Stimulated activated CD4-positive, alpha-beta T cell treated with anti-CD3 and anti-CD28 coated beads, Interleukin-15, amount 100 ng/mL, for 48 hours (primary cell): Measurements from ENCODE around the gene SIAH2.
"Not testable (repeated sequence)": the region's sequence is repeated elsewhere in the genome, so short reads cannot be mapped to it uniquely, and the experiment has no call there.

Experiments used
- DNase-seq, 2 donors: peaks; one replicate each; pipeline ENCODE4 v3.0.0-alpha.2; 2020; ENCODE audit warnings: low read depth in 2 of 2

Gene SIAH2, protein sequence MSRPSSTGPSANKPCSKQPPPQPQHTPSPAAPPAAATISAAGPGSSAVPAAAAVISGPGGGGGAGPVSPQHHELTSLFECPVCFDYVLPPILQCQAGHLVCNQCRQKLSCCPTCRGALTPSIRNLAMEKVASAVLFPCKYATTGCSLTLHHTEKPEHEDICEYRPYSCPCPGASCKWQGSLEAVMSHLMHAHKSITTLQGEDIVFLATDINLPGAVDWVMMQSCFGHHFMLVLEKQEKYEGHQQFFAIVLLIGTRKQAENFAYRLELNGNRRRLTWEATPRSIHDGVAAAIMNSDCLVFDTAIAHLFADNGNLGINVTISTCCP

GRCh38 chr3:150763122-150763840, at the start of gene SIAH2:
Gene SIAH2 (minus strand): TSS chr3:150763169. CDS start chr3:150762849, 320 bp downstream.
- peak; percentile 89 to 90 for DNase-seq

GRCh38 chr3:150811984-150812383, 49.0 kb upstream of the SIAH2 start:
- no peak for DNase-seq

DNA sequence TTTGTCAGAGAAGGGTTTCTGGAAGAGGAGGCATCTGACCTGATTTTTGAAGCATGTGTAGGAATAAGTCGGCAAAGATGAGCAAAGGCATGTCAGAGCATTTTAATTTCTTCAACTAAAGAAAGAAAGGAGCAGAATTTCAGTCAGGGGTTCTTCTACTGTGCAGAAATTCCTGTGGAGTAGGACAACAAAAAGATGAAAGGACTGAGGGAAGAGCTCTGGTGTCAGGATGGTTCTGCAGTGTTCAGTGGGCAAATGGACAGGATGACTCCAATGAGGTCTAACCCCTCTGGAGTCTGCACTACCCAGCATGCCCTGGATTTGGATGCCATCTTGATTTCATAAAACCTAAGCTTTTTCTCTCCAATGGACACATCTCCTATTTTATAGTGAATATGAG, 47.7 kb upstream of the SIAH2 start:
- DNase-seq = no peak

DNA sequence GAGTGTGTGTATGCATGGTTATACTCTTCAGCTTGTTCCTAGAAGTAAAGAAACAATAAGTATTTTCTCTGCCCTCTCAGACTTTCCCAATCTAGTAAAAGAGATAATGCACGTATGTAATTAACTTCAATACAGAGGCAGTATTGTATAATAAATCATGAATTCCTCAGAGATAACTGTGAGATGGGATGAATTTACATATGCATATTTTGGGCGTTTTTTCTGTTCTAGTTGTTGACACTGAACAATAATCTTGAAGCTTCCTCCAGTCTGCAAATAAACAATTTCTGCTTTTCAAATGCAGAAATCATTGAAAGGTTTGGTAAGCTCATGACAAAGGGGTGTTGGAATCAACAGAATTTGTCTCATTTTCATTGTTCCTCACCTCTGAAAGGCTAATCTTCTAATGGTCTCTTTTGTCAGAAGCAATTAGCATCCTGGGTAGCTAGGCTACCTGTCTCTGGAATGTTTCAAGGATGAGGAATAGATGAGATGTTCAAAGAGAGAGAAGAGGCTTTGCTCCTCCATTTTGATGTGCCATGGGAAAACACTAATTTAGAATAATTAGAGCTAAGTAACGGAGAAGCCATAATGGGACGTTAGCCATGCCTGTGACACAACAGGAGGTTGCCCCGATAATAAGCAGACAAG, 43.3 kb upstream of the SIAH2 start:
- DNase-seq = no peak

DNA sequence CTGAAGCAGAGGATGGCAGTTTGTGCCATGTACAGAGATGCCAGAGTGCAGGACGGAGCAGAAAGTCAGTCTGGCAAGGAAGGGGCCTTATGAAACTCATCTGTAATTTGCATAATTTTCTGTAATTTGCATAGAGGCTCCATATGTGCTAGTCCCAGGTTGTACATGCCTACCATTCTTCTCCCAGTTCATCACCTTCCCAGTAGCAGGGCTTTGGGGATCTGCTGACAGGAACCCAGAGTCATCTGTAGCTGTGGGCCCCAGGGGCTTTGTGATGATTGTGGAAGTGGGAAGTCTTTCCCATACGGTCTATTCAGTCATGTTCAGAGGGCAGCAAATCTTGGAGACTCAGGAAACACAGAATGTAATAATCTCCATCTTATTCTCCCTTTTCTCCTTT, 42.4 kb upstream of the SIAH2 start:
- DNase-seq = no peak

GRCh38 chr3:150803440-150803985, 40.5 kb upstream of the SIAH2 start:
- no peak for DNase-seq

DNA sequence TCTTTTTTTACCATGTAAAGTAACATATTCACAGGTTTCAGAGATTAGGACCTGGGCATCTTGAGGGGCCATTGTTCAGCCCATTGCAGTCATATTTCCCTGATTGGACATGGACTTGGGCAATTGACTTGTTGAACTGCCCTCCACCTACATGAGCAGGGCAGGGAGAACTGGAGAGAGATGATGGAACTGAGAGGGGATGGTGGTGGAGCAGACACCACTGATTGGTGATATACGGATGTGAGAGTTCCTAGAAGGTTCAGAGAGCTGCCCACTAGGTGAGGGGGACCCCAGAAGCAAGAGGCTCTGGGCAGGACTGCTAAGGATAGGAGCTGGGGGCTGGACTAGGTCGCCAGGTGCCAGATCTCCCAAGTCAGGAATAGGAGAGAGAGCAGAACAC, 37.8 kb upstream of the SIAH2 start:
- no peak for DNase-seq

DNA sequence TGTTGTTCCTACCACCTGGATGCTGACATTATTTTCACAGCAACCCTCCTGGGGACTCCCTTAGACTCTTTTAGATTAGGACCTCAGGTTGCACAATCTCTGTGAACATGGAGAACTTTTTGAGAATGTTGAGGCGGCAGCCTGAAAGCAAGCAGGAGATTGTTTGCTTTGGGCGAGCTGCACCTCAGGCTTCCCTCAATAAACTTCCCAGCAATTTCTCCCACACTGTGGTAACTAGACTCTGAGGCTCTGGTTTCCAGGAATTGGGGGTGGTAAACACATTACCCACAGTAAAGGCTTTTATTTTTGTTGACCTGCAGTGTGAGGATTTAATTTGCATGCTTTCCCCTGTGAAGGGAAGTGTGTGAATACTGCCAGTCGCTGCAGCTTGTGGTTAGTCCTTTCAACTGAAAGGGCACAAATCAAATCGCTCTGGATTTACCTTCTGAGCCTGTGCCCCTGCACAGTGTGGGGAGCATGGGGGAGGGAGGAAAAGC, 35.2 kb upstream of the SIAH2 start:
- no peak for DNase-seq

GRCh38 chr3:150797155-150797554, 34.2 kb upstream of the SIAH2 start:
- no peak for DNase-seq

GRCh38 chr3:150796527-150796926, 33.6 kb upstream of the SIAH2 start:
- DNase-seq = not testable (repeated sequence)

DNA sequence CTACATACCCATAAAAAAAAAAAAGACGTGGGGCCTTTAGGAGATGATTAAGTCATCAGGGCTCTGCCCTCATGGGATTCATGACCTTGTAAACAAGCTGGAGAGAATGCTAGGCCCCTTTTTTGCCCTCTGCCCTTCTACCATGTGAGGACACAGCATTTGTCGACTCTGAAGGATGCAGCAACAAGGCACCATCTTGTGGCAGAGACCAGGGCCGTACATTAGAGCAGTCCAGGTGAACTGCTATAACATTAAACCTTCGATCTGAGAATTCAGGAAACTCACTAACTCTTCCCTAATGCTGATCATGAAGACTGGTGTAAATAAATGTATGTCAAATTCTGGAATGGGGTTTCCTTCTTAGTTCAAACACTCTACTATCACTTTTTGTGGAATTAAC, 30.7 kb upstream of the SIAH2 start:
- no peak for DNase-seq

DNA sequence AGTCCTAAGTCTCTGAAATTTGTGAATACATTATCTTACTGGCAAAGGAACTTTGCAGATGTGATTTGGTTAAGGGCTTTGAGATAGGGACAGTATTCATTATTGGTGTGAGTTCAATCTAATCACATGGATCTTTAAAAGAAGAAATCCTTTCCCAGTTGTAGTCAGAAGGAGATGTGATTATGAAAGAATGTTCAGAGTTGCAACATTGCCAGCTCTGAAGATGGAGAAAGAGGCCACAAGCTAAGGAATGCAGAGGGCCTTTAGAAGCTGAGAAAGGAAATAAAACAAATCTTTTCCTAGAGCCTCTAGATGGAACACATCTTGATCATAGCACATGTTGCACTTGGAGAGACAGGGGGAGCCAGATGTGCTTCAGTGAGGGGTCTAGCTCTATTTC, 27.7 kb upstream of the SIAH2 start:
- no peak for DNase-seq

GRCh38 chr3:150789451-150789850, 26.5 kb upstream of the SIAH2 start:
- no peak for DNase-seq

DNA sequence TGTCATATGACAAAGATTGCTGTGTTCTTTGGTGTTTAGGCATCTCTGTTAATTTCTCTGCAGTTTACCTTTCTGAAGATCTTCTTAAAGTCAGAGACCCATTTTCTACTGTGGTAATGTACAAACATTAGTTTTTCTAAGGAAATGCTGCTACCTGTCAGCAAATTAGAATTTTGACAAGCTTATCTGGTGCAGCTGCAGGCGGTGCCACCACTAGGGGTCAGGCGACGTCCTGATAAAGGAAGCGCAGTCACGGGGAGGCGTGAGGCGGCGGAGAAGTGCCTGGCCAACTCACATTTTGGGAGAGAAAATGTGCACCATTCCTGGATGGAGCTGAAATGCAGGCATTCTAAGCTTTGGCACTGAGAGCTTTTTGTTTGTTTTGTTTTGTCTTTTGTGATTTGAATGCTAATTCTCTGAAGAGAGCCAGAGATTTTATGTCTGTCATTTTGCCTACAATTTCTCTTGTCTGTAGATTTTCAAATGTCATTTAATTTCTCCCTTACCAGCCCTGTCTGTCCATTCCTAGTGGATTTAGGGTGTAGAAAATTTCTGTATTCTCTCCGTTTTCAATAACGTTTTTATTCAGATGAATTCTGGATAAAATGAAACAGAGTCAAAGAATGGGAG, 24.9 kb upstream of the SIAH2 start:
- peak; percentile 65 to 81 for DNase-seq

DNA sequence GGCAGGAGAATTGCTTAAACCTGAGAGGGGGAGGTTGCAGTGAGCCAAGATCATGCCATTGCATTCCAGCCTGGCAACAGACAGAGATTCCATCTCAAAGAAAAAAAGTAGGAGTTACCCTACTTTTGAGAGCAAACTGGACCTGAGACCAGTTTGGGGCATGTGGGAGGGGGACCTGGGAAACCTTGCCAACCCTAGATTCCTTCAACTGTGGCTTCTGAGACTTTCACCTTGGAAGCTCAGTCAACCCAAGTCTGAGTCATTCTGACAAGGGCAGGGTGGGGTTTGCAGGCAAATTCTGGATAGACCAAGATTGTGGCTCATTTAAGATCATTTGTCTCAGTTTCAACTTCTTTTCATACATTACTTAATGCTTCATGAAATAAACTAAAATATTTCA, 23.8 kb upstream of the SIAH2 start:
- no peak for DNase-seq

- DNase-seq = no peak
Measured at GRCh38 chr3:150784747-150785125, 21.8 kb upstream of the SIAH2 start.

GRCh38 chr3:150783920-150784746, 21.2 kb upstream of the SIAH2 start:
- DNase-seq = no peak

DNA sequence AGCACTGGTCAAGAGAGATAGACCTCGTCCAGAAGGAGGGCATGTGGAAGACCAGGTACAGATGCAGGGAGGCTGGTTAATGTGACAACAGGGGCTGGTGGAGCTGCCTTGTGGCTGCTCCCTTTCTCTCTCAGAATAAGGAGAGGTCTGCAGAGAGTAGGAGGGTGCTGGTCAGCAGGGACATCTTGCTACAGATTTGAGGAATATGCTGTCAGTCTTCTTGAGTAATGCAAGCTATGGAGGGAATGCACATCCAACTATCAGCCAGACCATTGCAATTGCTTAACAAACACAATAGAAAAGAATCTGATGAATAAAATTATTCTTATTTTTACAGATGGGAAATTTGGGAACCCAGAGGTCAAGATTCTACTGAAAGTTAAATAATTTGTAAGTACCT, 20.3 kb upstream of the SIAH2 start:
- DNase-seq = no peak

DNA sequence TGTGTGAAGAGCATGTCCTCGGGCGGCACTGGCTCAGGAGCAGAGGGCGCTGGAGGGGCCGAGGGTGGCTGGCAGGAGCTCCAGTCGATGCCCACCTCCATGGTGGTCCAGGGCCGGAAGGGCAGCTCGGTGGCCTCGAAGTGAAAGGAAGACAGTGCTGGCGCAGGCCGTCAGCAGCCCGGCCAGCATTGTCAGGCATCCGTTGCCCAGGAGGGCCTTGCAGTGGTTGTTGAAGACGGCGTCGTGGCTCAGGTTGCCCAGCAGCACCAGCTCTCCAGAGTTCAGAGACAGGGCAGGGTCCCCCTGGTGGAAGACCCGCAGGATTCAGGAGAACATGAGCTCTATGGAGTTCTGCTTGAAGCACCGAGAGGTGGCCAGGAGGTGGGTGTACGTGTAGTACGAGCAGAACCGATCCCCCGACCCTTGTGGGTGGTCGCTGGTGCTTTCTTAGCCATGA, 16.5 kb upstream of the SIAH2 start:
- no peak for DNase-seq

- no peak for DNase-seq
Measured at GRCh38 chr3:150778793-150779401, 15.9 kb upstream of the SIAH2 start.
